Stimulated activated CD4-positive, alpha-beta T cell treated with anti-CD3 and anti-CD28 coated beads, Interleukin-12 subunit alpha, Interleukin-12 subunit beta, amount 100 ng/mL, for 4 hours (primary cell): ENCODE measurements around the gene STIP1.
"Not testable (repeated sequence)": the region's sequence is repeated elsewhere in the genome, so short reads cannot be mapped to it uniquely, and the experiment has no call there.

Experiments used
- DNase-seq: peaks from one replicate; pipeline ENCODE4 v3.0.0-alpha.2; 2020

The STIP1 gene

DNA sequence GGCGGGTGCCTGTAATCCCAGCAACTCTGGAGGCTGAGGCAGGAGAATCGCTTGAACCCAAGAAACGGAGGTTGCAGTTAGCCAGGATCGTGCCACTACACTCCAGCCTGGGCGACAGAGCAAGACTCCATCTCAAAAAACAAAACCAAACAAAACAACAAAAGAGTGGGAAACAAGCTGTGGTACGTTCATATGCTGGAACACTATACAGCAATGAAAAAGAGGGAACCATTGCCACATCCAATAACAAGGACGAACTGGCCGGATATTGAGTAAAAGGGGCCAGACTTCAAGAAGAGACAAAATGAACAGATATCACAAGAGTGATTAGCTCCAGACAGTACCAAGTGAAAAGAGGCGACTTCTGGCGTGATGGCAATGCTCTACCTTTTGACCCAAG is 24.9 kb upstream of the STIP1 start:
- DNase-seq: no peak

DNA sequence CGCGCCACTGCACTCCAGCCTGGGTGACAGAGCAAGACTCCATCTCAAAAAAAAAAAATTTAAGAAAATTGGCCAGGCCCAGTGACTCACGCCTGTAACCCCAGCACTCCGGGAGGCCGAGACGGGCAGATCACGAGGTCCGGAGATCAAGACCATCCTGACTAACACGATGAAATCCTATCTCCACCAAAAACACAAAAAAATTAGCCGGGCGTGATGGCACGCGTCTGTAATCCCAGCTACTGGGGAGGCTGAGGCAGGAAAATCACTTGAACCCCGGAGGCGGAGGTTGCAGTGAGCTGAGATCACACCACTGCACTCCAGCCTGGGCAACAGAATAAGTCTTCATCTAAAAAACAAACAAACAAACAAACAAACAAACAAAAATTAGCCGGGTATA is 23.2 kb upstream of the STIP1 start:
- not testable (repeated sequence) for DNase-seq

DNA sequence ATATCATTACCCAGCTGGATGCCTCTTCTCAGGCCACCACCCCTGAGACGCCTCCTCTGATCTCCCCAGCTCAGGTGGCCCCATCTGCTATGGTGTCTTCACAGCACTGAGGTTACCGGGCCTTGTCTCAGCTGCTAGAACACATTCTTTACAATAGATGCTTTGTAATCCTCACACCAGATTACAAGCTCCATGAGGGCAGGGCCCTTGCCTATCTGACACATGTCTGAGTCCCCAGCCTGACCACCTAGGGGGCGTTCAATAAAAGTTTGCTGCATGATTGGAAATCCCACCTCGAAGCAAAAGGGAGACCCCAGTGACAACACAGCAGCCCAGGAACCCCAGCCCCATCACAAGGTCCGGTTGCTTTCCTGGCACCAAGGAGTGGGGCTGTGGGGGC is 22.0 kb upstream of the STIP1 start:
- no peak for DNase-seq

DNA sequence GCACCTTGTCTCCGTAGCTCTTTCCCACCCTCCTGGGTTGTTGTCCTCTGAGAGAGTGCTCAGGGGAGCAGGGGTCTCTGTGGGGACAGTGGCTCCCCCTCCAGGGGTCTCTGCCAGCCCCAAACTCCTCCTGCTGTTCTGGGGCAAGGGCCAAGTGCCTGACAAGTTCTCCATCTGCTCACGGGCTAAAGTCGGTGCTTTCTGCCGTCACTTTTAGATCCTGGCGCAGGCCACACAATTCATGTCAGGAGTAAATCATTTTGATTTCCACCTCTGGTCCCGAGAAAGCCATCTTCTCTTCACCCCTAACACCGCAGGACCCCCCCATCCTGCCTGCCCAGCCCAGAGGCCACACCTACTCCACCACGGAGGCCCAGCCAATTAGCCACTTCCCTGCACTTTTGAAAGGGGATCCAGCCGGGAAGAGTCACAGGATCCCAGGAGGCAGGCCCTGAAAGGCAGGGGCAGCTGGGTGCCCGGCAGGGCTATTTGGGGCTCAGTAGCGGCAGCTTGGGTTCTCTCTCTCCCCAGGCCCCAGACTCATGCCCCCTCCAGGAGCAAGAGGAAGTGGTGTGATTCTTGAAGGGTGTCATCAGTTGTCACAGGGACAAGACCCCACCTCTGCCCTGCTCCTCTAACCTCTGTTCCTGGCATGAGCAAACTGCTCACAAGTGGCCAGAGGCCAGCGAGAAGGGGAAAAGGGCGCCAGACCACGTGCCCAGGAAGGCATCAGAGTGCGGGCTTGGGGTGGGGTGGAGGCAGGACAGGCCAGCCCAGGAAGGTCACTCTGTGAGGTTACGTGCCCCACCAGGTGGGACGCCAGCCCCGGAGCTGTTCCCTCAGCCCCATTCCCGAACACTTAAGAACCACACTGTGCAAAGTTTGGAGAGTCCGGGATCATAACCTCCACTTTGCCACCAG is 21.3 kb upstream of the STIP1 start:
- DNase-seq: no peak

DNA sequence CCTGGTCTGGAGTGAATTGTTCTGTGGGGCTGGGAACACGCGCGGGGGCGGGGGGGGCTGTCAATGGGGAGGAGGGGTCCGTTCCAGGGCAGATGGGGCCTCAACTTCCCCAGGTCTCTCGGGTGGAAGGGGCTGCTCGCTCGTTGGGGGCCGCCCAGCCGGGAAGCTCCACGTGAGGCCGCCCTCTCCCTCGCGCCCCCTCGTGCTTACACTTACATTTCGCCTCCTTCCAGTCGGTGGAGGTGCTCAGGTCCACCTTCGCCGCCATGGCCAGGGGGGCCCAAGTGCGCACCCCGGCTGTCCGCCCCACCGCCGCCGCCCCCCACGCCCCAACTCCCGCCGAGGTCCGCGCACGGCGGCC is 20.5 kb upstream of the STIP1 start:
- peak; percentile 32 for DNase-seq

DNA sequence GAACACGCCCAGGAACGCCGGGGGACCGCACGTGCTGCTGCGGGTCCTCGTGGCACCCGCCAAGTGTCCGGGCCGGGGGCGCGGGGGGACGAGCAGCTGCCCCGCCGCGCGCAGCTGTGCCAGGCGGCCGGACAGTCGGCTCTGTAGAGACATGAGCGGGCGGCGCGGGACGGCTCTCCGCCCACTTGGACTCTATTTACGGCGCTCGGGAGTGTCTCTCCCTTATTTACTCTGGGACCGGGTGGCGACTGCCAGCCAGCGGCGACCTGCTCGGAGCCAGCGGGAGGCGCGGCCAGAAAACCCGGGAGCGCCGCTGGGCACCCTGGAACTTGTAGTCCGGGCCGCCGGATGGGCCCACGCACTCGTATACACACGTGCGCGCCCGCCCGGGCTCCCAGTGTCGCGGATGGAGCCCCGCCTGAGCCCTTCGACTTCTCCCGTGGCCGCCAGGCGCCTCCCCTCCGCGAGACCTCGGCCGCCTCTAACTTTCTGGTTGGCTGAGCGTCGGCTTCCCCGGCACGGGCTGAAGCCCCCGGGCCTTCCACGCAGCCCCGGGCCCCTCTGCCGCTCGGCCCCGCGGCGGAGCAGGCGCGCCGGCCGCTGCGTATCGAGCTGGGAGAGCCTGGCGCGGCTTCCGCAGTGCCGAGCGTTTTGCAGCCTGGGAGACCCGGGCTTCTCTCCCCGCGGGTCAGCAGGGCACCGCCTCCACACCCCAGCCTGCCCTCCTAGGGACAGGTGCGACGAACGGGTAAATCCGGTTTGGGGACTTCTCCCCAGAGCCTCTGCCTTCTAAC is 19.9 kb upstream of the STIP1 start, which contains the start of gene MACROD1:
MACROD1 (minus strand) TSS at position 272 of the 794 bp plus-strand sequence; CDS start at position 153, 119 bp downstream.
- peak; percentile 85 for DNase-seq

DNA sequence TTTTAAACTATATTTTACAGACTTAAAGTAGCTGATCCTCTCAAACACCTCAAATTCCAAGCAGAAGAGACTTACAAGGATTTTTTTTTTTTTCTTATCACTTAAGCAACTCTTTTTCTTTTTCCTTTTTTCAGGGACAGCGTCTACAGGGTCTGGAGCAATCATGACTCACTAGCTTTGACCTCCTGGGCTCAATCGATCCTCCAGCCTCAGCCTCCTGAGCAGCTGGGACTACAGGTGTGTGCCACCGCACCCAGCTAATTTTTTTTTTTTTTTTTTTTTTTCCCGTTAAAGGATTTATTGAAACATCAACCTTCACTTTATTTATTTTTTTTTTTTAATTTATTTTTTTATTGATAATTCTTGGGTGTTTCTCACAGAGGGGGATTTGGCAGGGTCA is 15.6 kb upstream of the STIP1 start:
- no peak for DNase-seq

DNA sequence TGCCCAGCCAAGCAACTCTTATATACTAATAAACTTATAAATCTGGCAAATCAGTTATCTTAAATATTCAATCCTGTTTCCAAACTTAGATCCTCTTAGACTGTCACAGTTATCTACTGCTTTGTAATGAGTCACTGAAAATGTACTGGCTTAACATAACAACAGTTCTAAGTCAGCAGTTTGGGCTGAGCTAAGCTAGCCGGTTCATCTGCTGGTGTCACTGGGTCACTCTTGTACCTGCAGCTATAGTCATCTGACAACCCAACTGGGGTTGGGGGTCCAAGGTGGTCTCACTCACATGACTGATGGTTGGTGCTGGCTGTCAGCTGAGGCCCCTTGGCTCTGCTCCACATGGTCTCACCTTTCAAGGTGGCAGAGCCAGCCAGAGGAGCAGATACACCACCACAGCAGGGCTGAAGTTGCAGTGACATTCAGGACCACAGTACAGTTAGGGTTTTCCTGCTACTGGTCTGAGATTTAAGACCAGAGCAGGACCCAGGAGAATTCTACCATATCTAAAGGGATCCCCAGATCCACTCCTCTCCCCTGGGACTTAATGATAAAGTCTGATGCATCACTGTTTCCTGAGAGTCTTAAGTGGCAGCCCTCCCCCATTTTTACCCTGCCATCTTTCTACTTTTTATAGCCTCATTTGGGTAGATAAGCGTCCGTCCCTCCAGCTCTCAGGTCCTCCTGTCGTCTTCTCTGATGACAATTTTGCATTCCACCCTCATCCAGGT is 12.2 kb upstream of the STIP1 start:
- no peak for DNase-seq

DNA sequence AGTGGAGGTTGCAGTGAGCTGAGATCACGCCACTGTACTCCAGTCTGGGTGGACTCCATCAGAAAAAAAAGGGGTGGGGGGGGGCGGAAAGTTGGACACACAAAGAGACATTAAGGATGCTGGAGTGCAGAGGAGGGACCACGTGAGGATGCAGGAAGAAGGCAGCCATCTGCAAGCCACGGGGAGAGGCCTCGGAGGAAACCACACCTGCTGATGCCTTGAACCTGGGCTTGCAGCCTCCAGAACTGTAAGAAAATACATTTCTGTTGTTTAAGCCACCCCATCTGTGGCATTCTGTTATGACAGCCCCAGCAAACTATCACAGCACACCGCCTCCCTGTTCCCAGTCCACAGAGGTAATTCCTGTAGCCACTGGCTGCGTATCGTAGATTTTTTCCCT is 9.2 kb upstream of the STIP1 start:
- no peak for DNase-seq

DNA sequence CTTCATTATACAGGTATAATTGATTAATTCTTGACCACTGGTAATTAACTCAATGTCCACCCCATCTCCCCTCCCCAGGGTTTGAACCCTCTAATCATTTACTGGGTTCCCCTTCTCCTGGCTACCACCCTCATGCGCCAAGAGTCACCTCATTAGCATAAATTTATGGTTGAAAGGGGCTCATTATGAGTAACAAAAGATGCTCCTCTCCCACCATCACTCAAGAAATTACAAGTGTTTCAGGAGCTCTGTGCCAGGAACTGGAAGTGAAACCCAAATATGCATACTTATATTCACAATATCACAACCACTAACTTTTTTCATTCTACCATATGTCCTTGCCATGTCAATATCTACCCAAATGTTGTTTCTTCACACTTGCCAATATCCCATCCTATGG is 7.8 kb upstream of the STIP1 start:
- DNase-seq: no peak

DNA sequence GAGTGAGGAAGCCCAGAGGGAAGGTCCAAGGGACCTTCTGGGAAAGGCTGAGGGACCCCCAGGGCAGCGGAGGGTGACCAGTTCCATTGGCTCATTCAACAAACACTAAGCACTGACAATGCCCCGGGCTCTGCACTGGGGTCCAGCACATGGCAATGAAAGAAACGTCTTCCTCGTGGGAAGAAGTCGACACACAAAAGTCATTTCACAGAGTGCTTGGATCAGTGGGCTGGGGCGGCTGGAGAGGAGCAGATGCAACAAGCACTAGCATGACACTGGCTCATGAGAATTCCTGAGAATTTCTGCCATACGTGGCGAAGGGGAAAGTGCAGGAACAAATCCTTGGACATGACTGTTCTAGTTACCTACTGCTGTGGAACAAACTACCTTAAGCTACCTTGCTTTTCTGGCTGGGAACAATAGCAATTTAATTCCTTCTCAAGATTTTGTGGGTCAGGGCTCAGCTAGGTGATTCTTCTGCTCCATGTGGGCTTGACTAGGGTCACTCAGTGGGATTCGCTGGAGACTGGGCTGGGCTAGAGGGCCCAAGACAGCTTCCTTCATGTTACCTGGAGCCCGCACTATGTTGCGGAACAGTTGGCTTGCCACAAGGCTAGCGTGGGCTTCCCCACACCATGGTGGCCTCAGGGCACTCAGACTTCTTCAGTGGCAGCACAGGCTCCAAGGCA is 6.9 kb upstream of the STIP1 start:
- DNase-seq: no peak

DNA sequence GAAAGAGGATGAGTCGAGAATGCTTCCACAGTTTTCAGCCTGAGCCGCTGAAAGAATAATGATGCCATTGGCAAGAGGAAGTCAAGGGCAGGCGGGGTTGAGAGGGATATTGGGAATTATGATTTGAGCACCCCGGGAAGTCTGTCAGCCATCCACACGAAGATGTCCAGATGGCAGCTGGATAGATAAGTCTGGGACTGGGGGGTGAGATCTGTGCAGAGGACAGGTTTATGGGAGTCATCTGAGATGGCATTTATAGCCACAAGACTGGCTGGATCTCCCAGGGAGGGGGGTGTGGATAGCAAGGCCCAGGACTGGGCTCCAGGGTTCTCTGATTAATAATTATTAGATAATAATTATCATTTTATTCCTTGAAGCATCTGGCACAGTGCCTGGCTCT is 5.1 kb upstream of the STIP1 start:
- no peak for DNase-seq

DNA sequence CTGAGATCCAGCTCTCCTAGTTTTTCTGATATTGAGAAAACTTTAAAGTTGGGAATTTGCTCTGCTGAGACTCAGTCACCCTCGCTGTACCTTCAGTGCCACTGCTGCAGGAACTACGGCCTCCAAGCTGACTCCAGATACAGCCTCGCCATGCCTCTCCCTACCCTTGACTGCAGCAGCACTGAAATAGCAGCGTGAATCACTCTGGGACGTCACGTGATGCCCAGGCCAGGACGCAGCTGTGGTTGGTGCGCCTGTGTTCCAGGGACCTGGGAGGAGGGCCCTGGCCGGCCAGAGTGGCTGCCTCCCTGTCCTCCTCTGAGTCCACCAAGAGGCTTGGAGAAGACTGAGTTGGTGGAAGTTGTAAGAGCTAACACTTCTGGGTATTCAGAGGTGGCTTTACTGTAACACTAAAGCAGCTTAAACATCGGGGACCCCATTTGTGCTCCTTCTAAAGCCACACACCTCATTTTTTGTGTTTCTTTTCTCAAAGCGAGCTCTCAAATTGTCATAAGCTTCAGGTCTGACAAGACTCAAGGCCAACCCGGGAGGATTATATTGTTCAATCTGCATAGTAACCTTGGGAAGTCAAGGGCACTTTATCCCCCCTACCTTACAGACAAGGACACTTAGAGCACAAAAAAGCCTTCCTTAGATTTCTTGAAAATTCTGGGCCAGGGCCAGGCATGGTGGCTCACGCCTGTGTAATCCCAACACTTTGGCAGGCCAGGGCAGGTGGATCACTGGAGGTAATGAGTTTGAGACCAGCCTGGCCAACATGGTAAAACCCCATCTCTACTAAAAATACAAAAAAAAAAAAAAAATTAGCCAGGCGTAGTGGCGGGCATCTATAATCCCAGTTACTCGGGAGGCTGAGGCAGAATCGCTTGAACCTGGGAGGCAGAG is 4.2 kb upstream of the STIP1 start:
- peak; percentile 48 for DNase-seq

DNA sequence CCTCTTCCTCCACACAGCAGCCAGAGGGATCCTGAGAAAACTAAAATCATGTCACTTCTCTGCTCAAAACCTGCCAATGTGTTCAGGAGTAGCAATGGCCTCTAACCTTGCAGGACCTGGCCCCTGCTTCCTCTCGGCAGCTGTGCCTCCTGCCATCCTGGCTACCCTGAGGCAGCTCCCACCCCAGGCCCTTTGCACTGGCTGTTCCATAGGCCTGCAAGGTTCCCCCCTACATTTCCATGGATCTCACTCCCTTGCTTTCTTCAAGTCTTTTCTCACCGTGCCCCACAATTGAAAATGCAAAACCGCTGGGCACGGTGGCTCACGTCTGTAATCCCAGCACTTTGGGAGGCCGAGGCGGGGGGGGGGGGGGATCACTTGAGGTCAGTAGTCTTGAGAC is 2.1 kb upstream of the STIP1 start:
- DNase-seq: no peak

DNA sequence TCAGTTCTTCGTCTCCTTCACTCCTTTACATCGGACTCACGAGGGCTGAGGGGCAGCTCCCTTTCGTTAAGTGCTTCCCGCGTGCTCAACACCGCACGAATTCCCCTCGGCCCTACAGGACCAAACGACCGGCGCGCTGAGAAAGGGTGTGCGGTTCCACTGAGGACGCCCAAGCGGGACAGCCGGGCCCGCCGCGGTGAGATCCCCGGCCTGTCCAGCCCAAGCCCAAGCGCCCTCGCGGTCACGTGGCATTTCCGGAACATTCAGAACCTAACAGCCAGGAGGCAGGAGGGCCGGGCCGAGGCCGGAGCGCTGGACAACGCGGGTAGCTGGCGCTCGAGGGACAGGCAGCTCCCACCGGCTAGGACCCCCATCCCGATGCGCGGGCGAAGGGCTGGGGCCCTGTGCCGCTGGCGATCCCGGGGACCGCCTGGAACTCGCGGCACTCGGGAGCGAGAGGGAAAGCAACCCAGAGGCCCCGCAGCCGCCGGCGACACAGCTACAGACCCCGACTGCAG is 737 bp upstream of the STIP1 start:
- peak; percentile 39 for DNase-seq

DNA sequence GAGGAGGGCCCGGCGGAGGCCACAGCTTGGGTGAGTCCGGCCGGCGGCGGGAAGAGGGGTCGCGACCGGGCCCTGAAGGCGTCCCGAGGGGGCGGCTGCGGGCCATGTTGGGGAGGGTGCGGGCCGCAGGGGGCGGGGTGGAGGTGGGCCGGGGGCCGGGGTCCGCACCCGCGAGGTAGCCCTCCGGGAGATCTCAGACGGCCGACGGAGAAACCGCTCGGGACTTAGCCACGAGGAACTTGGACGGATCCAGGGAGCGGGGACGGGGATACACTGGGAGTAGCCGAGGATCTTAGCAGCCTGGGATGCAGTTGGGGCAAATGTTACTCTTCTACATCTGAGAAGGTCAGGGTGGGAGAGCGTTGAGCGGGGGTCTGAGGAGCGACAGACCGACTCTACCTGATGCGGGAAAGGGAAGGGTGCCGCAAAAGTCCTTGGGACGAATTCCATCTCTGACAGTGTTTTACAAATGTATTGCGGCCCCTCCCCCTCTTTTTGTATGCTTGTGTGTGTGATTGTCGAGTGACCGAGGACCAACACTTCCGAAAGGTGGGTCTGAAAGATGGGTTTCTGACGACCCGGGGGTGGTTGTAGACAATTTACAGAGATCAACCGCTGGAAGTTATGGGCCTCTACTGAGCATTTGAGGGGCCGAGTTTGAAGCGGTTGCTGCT is 658 bp downstream of the STIP1 start:
- DNase-seq: peak; percentile 35

DNA sequence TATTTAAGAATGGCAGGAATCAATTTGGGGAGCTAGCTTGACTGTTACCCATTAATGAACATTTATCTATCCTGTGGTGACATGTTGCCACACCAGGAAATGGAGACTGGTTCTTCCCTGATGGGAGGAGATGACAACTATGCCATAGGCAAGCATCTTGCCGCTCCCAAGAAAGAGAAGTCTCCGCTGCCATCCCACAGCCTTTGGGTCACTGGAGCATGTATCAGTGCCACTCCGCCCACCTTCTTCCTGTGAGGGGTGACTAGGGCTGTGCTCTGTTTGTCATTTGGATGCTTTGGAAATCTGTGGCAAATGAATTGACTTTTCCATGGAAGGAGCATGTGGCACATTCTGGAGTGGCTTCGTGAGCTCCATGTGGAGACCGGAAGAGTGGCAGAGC is 6.5 kb downstream of the STIP1 start:
- no peak for DNase-seq

DNA sequence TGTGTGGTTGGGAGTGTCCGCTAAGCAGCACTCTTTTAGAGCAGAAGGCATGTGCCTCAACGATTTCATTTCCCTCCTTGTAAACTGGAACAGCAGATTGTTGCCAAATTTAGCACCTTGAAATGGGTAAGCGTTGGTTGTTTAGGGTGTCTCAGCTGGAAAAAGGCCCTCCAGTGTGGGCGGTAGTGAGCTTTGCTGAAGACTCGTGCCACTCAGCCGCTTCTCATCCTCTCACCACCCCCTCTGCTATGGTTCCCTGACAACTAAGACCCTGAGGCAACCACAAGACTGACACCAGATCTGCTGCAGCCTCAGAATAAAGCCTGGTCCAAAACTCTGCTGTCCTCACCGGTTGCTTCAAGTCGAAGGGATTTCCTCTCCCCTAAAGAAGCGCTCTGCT is 10.7 kb downstream of the STIP1 start:
- DNase-seq: no peak

DNA sequence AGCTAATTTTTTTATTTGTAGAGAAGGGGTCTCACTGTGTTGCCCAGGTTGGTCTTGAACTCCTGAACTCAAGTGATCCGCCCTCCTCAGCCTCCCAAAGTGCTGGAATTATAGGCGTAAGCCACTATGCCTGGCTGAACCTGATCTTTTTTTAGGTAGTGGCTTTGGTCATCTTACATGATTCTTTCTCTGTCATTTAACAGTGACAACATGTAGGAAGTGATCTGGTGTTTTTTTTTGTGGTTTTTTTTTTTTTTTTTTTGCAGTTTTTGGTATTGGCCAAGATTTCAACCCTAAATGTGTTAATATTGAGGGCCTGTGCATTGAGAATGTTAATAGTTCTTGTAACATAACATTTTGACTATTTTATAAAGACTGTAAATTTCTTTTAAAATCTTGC is 12.5 kb downstream of the STIP1 start:
- no peak for DNase-seq

DNA sequence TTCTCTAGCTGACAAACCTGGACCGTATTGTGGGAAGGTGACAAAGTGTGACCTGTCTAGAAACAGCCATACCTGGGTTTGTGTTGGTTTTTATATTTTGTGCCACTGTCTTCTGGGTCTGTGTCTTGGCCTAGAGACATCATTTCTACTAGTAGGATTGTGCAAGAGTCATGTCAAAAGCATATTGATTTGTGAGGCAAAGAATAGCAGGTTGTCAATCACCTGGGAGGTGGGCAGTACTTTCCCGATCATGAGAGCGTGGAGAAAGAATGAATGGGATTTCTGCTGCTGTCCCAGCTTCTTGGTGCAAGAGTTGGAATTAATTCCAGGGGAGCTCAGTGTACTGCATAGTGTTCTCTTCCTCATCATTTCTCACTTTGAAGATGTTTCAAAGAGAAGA is 15.6 kb downstream of the STIP1 start:
- no peak for DNase-seq

DNA sequence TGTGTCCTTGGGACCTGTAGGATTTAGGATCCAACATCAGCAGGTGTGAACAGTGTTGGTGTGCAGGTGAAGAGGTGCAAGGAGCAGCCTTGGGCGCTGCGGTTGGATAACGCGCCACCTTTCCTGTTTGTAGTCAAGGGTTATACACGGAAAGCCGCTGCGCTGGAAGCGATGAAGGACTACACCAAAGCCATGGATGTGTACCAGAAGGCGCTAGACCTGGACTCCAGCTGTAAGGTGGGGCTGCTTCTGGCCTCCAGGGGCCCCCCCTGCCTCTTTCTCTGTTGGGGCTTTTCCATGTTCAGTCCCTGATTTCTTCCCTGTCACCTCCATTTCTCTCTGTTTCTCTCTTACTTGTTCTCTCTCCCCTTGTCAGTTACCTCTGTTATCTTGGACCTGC is 17.0 kb downstream of the STIP1 start:
- DNase-seq: no peak
